HG03196 (cell line): ENCODE results near the gene GFOD1.
"Not testable (repeated sequence)": the region's sequence is repeated elsewhere in the genome, so short reads cannot be mapped to it uniquely, and the experiment has no call there.

Source experiments
- ATAC-seq: cut with Tn5 transposase; IDR thresholded peaks from one replicate; pipeline ENCODE4 v1.9.1; 2021; ENCODE audit not compliant: unreplicated experiment

Gene GFOD1

GRCh38 chr6:13511913-13512717 is 24.7 kb upstream of the GFOD1 start:
- no peak for ATAC-seq

- ATAC-seq = not testable (repeated sequence)
These were observed 23.8 kb upstream of the GFOD1 start for GRCh38 chr6:13511141-13511571.

- not testable (repeated sequence) for ATAC-seq
These were observed 23.0 kb upstream of the GFOD1 start for GRCh38 chr6:13510433-13510832.

- no peak for ATAC-seq
These were observed 21.6 kb upstream of the GFOD1 start for GRCh38 chr6:13508711-13509705.

- no peak for ATAC-seq
These were observed 20.0 kb upstream of the GFOD1 start for GRCh38 chr6:13507306-13507860.

- no peak for ATAC-seq
These were observed 17.9 kb upstream of the GFOD1 start for GRCh38 chr6:13505345-13505734.

GRCh38 chr6:13504611-13505344 is 17.4 kb upstream of the GFOD1 start:
- ATAC-seq = no peak

- no peak for ATAC-seq
These were observed 13.5 kb upstream of the GFOD1 start for GRCh38 chr6:13500915-13501314.

GRCh38 chr6:13500264-13500663 is 12.9 kb upstream of the GFOD1 start:
- no peak for ATAC-seq

GRCh38 chr6:13496513-13497190 is 9.3 kb upstream of the GFOD1 start:
- ATAC-seq = no peak

GRCh38 chr6:13495818-13496217 is 8.4 kb upstream of the GFOD1 start:
- no peak for ATAC-seq

GRCh38 chr6:13495112-13495776 is 7.8 kb upstream of the GFOD1 start:
- ATAC-seq = no peak

GRCh38 chr6:13494137-13494536 is 6.7 kb upstream of the GFOD1 start:
- ATAC-seq = no peak

GRCh38 chr6:13493147-13493546 is 5.7 kb upstream of the GFOD1 start:
- ATAC-seq = no peak

GRCh38 chr6:13492357-13492756 is 5.0 kb upstream of the GFOD1 start:
- ATAC-seq = no peak

- no peak for ATAC-seq
These were observed 4.1 kb upstream of the GFOD1 start for GRCh38 chr6:13491538-13491937.

GRCh38 chr6:13490402-13490801 is 3.0 kb upstream of the GFOD1 start:
- no peak for ATAC-seq

- ATAC-seq = no peak
These were observed 1.5 kb upstream of the GFOD1 start for GRCh38 chr6:13488896-13489237.

- no peak for ATAC-seq
These were observed 855 bp upstream of the GFOD1 start for GRCh38 chr6:13488015-13488895.
